Iris pigment epithelial cell (primary cell): Measurements from ENCODE around the gene CYGB.
A peak's percentile ranks its signal among the peaks of the same experiment; 100 is the strongest.

Experiments
- DNase-seq: peaks from one replicate; pipeline ENCODE4 v3.0.0-alpha.2; 2011; ENCODE audit warnings: low read depth

Gene CYGB

DNA sequence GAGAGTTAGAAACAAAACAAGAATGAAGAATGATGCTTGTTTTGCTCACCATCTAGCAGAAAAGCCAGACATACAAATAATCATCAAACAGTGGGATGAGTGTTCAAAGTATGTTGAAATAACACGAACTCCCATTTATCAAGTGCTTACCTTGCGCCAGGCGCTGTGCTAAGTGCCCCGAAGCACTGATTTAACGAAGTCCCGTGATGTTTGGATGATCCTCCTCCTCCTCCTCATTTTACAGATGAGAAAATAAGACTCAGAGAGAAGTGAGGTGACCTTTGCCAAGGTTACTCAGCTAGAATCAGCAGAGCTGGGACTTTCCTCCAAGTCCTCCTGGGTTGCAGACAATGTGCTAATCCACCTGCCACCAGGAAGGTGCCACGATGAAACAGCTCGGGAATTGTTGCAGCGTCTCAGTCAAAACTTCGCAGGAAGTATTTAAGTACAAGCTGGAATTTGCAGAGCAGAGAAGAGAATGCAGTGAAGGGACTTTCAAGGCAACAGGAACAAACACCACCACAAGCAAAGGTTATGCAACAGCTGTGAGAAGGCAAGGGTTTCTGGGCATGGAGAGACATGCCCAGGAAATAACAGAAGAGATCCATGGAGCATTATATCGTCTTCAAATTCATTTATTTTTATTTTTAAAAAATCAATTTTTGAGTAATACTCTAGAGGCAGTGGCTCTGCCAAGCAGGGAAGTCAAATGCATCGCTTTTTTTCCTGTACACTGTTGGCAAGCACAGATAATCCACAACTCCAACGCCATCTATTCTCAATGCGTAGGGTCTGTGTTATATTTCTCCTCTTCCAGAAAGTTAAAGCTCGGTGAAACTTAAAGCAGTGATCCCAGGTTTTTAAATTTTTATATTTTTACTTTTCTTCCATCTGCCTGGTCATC is 13.5 kb upstream of the CYGB start:
- peak; percentile 82 for DNase-seq

DNA sequence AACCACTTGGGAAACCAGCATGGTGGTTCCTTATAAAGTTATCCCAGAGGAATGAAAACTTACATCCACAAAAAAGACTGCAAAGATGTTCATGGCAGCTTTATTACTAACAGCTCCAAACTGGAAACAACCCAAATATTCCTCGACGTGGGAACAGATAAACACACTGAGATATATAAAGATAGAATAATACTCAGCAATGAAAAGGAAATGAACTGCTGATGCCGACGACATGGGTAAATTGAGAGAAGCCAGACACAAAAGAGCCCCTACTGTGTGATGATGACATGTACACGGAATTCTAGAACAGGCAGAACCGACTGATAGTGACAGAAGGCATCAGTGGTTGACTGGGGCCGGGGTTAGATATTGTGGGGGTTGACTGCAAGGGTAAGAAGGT is 12.0 kb upstream of the CYGB start:
- no peak for DNase-seq

DNA sequence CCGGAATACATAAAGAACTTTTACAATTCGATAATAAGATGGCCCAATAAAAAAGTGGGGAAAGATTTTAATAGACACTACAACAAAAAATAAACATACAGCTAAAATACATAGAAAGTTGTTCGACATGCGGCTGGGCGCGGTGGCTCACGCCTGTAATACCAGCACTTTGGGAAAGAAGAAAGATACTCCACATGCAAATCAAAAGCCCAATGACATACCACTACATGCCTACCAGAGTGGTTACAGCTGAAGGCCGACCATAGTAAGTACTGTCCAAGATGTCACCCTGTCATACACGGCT is 11.7 kb upstream of the CYGB start:
- DNase-seq: no peak

DNA sequence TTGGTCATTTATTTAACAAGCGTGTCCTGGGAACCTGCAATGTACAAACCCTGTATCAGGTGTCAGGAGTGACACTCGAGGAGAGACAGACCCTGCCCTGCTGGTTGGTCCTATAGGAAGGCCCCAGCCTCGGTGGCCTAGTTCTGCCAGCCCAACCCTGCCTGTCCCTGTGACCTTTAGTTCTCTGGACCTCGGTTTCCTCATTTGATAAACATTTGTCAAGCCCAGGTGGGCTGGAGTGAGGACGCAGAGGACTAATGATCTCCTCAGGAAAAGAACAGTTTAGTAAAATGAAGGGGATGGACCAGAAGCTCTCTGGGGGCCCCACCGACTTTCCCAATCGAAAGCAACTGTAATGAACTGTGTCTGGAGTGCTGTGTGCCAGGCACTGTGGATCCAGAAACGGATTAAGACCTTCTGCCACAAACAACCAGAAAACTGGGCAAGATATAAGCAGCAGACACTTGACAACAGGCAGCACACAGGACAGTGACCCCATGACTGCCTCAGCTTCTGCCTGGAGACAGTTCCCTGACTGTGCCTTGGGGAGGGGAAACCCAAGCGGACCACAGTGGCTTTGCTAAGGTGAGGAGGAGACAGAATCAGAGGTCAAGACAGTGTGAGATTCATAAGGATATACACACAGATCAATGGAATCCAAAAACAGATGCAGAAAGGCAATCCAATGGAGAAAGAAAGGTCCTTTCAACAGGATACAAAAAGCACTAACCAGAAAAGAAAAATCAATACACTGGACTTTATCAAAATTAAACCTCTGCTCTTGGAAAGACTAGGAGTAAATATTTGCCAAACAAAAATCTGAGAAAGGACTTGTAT is 11.1 kb upstream of the CYGB start:
- no peak for DNase-seq

DNA sequence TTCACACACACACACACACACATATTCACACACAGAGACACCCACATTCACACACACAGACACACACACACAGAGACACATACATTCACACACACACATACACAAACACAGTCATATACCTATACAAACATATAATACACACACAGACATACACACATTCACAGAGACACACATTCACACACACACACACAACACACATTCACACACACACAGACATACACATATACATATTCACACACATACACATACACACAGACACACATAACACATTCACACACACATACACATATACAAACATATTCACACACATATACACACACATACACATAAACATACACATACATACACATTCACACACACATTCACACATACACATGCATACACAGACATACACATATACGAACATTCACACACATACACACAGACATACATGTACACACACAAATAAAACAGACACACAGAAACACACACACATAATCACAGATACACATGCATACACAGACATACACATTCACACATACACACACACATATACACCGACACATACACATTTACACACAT is 10.2 kb upstream of the CYGB start:
- no peak for DNase-seq

DNA sequence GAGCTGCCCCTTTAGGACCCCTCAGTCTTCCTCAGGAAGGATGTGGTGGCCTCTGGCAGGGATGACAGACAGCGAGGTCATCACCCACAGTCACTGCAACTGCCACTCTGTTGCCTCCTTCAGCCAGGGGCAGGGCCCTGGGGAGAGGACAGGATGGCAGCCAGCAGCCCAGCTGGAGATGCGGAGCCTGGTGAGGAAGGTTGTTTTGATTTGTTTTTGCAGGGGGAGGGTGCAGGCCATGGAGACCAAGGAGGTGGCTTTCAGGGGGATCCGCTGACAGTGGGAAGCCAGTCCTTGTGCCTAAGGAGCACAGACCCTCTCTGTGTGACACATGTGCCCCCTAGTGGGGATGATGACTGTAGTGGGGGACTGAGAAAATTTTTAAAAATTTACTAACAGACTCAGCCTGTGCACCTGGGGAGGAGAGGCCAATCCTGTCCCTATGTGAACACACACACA is 9.7 kb upstream of the CYGB start:
- peak; percentile 64 for DNase-seq

DNA sequence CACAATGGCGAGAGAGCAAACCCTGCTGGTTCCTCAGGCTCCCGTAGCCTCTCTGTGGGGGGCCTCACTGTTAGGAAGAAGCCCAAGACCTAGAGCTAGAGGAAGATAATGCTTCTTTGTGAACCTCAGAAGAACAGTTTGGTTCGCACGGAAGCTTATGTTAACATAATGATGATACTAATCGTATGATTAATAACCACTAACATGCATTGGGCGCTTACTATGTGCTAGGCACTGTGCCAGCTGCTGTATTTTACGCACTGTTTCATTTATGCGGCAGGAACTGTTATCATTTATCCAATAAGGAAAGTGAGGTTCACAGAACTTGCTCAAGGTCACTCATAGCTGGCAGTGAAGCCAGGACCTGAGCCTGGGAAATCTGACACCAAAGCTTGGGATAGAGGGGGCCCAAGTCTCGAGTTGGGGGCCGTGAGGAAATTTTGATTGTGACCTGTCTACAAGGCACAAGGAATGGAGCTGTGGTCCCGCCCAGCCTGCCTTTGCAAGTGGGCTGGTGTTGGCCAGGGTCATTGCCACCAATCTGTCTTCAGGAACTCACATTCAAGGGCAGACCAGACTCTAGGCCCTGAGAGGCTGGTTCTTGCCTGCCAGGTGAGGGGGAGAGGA is 9.2 kb upstream of the CYGB start:
- peak; percentile 97 for DNase-seq

DNA sequence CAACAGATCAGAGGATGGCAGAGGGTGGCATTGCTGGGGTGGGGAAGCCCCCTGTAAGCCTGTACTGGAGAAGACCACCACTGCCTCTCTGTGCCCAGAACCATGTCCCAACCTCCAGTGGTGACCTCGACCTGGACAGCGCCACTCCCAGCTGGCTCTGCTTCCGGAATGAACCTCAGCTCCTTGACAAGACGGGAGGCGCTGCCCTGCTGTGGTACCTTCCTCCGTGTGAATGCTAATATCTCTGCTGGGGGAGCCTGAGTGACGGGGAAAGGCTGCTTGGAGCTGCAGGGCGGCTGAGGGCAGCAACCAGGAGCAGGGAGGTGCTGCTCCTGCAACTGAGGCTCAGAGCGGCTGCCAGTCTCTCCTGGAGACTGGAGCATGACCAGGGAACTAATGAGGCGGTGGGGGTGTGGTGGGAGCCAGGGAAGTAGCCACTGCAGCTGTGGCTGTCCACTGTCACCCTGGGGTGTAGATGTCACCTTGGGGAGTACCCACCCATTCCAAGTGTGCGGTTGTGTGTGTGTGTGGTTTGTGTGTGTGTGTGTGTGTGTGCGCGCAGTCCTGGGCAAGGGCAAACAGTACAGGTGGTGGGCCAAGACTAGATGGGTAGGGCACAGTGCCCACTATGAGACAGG is 8.5 kb upstream of the CYGB start:
- no peak for DNase-seq

DNA sequence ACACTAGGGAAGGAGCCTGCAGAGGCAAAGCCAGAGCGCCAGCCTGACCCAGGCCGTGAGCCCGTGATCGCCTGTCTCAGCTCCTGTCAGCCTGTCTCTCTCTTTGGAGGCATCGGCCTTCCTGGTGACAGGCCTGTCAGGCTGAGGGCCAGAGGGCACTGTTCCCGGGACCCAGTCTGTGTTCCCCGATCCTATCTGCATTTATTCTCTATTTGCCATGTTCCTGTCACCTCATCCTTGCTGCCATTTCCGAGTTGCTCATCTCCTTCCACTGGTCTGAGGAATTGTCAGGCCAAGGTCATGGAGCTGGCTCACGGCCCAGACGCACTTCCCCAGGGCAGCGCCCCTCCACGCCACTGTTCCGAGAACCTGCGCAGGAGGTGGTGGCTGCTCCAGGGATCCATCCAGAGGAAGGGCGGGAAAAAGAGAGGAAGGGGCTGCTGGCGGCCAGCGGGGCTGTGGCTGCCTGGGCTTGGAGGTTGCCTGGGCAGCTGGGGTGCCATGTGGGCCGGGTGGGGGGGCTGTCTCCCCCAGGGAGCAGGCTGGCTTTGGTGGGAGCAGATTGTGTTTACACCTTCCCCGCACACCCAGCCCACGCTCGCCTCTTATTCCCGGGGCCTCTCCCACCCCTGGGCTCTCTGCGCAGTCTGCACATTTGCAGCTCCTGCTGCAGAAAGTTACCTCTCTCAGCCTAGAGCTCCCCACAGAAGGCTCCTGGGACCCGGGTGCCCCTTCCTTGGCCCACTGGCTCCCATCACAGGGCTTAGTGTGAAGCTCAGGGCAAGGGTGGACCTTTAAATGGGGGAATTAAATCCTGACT is 7.2 kb upstream of the CYGB start:
- DNase-seq: no peak

DNA sequence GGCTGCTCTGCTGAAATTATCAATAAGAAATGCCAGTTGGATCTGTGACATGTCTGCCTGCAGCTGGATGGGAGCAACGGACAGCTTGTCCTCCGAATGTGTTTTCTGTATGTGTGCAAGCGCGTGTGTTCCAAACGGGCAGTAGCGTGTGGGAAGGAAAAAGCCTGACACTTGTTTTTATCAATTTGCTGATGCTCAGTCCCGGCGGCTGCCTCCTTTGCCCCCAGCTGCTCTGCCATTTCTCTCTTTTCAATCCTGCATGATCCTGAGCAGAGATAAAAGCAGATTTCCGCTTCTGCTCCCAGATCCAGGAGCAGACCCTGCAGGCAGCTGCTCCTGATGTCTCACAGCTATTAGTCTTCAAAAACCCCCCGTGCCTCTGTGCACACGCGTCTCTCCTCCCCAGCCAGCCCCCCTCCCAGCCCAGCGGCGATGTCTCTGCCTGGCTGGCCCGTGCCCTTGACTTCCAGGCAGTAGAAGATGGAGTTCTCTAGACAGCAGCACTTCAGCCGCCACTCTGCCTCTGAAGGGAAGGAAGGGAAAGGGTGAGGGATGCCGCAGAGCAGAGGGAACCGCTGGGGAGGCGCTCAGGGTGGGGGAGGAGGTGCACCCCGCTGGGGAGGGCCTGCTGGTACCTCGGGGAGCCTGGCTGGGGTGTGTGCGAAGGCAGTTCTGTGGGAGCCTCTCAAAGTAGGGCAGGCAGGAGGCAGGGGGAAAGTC is 6.5 kb upstream of the CYGB start:
- DNase-seq: no peak

DNA sequence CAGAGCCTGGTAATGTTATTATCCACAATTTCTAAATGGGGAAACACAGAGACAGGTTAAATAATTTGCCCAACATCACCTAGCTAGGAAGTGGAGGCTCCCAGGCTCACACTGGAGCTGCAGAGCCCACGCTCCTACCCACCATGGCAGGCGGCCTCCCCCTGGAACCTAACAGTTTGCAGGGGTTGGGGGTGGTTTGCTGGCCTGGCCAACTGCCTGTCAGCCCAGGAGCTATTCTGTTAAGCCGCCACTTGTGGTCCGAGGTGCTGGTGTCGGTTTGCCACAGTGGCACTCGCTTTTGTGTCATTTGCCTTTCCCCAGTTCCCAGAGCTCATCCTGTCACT is 5.9 kb upstream of the CYGB start:
- no peak for DNase-seq

DNA sequence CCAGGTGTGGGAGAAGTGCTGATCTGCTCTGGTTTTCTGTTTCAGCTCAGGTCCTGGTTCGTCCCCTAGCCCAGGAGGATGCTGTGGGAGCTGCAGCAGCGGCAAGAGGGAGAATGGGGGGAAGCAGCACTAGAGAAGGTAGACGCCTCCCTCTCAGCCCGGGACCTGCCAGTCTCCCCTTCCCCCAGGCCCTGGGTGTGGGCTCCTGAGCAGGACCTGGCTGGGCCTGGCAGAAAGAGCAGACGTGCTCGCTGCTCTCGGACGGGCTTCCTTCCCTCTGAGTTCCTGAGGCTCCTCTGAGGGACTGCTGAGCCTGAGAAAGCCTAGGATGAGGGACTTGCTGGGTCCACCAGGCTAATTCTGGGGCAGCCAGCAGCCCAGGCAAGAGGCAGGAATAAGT is 5.5 kb upstream of the CYGB start:
- DNase-seq: no peak

DNA sequence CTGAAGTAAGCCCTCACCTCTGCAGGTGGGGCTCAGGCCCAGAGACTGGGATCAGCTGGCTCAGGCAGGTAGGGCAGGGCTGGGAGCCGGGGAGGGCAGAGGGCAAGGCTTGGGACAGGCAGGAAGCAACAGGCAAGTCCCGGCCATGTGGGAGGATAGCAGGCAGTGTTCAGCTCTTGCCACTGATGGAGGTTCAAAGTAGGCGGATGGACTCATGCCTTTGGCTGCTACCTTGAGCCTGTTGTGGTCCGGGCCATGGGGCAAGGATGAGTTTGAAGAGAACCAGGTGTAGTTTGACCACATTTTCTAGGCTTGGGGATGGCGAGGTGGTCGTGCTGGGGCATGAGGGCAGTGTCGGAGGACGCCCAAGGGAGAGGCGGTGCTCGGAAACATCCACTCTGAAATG is 5.1 kb upstream of the CYGB start:
- DNase-seq: no peak

DNA sequence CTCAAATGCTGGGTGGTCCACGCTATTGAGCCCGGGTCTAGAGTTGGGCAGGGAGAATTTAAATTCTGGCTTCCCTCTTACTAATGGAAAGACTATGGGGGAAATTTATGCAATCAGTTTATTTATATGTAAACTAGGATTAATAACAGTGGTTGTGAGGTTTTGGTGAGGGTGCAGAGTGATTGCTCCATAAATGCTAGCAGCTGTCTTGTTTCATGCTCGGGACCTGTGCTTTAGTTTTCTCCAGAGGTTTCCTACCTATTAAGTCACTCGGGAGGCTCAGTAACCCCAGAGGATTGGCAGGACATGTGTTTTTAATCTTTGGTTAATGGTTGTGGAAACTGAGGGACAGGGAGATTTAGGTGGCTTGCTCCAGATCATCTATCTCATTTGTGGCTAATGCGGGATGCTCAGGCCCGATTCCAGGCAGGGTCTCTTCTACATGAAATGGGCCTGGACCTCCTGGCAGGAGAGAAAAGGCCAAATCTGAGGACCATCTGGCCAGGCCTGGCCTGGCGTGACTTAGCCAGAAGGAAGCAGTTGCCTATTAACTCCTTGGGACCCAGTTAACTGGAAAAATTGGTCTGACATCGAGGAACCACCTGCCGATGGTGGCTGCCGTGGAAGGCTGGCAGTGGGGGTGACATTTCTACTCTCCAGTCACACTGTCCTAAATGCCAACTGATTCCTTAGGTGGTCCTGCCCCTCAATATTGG is 4.4 kb upstream of the CYGB start:
- DNase-seq: no peak

DNA sequence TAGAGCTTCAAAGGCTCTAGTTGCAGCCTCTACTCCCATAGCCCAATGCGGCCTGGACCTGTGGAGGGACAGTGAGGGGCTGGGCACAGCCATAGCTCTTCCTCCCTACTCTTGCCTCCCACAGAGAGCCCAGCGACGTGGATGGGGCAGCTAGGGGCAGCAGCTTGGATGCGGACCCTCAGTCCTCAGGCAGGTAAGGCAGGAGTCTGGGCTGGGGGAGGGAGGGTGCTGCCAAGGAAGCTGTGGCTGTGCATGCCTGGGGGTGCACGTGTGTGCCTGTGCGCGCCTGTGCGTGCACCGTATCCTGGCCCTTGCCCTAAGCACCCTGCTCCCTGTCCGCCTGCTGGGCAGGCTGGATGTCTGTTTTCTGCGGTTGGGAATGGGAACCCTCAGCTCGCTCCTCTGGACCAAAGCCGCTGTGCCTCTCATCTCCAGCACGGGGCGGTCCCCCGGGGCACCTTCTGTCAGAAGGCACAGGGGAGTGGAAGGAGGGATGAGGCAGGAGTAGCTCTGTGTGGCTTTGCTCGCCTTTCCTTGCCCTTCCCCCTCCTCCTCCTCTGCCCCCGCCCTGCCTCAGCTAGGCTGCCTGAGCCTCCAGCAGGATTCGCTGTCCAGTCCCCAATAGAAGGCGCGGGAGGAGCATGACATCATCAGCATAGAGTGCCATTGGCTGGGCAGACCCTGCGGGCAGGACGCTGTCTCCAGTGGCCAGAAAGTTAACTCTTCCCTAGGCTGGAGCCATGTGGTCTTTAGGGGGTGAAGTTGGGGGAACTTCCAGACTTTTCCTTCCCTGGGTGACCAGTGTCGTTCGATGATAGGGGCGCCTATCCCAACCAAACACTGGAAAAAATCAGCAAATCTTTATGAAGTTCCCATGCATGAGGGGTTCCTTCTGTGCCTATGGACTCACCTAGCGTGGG is 3.1 kb upstream of the CYGB start:
- peak; percentile 98 for DNase-seq

DNA sequence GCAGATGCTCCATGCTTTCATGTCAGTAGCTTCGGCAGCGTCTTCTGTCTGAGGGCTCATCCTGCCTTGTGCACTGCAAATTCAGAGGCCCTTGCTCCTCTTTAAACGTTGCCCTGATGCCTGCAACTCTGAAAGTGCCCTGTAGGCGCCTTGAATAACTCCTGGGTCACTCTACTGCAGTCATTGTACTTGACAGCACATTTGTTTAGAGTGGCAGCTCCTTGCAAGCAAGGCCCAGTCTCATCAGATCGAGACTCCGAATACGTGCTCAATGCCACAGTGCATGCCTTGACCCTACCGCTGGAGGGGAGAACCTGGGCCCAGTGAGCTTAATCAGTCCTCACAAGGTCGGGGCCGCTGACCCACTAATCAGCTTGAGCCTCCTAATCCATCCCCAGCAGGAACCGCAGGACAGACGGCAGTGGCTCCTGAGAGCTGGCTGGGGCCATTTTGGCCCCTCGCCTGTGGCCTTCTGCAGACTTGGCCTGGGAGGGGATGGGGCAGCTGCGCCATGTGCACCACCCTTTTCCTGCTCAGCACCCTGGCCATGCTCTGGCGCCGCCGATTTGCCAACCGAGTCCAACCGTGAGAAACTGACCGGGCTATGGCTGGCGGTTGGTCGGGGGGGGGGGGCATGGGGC is 2.2 kb upstream of the CYGB start, which contains the start of gene PRCD:
Gene PRCD, plus strand, starts transcription at position 414 of the 641 bp plus-strand sequence. Its CDS starts 98 bp downstream, at position 512.
- DNase-seq: no peak

DNA sequence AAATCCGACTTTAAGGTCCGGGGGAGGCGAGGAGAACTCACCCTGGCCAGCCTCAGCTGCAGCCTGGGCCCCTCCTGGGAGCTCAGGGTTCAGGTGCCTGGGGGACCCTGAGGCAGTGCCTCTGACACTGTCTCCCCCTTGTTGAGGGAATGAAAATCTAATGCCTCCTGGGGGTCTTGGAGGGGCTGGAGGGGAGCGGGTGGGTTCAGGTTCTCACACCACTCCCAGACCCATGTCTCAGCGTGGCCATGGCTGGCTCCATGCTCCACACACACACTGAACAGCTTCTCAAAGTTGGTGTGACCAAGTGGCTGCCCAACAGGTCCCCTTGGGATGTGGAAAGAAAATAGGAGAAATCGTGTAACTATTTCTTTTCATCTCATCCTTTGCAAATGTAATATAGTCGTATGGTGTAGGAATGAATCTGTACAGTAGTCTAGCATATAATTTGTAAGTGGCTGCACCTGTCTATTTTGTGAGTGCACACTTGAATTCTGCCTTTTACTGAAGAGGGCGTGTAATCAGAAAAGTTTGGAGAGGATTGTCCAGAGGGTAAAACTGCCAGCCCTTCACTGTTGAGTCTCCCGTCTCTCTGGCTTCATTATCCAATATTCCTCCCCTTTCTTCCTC is 1.5 kb upstream of the CYGB start:
- DNase-seq: no peak
